Nephron progenitor cell (in vitro differentiated cells): ENCODE results near the gene CRAMP1.

ENCODE experiments used
- DNase-seq: peaks from one replicate; pipeline ENCODE4 v3.0.0; 2021
- H3K27ac Mint-ChIP-seq: 2 replicates; pipeline ENCODE4 v1.8.0; 2021; ENCODE audit warnings: mild to moderate bottlenecking, moderate library complexity, mixed read lengths
- H3K27me3 Mint-ChIP-seq: 2 replicates; pipeline ENCODE4 v1.8.0; 2021; ENCODE audit warnings: mild to moderate bottlenecking, low read depth, mixed read lengths; ENCODE audit not compliant: poor library complexity
- H3K36me3 Mint-ChIP-seq: 2 replicates; pipeline ENCODE4 v1.8.0; 2021; ENCODE audit warnings: low read depth, mixed read lengths
- H3K4me1 Mint-ChIP-seq: 2 replicates; pipeline ENCODE4 v1.8.0; 2021; ENCODE audit warnings: mixed read lengths
- H3K4me3 Mint-ChIP-seq: 2 replicates; pipeline ENCODE4 v1.8.0; 2021; ENCODE audit warnings: mild to moderate bottlenecking, moderate library complexity, mixed read lengths
- H3K9me3 Mint-ChIP-seq: 2 replicates; pipeline ENCODE4 v1.8.0; 2021; ENCODE audit warnings: mild to moderate bottlenecking, moderate library complexity, mixed read lengths
- CTCF ChIP-seq: fragments of 200-600 bp; sonication (generic); IDR thresholded peaks from 2 replicates; pipeline ENCODE4 v1.5.0; 2021; ENCODE audit warnings: antibody characterized with exemption

The CRAMP1 gene

GRCh38 chr16:1613211-1613622 is 1.1 kb downstream of the CRAMP1 start:
- peak; percentile 20 for DNase-seq
- TF ChIP-seq CTCF = no peak
- H3K4me3 Mint-ChIP-seq = peak overlapping the region; percentile 93
- peaks cover 4% of the 10 kb centered on the region for H3K9me3 Mint-ChIP-seq
- H3K36me3 Mint-ChIP-seq = peaks cover 13% of the 10 kb centered on the region
- no peak overlapping the region for H3K27ac Mint-ChIP-seq
- peaks cover 16% of the 10 kb centered on the region for H3K27me3 Mint-ChIP-seq
- peaks cover 43% of the 10 kb centered on the region for H3K4me1 Mint-ChIP-seq

- Mint-ChIP-seq H3K27ac (no peak overlapping the region), H3K36me3 (peaks cover 17% of the 10 kb centered on the region), H3K27me3 (peaks cover 16% of the 10 kb centered on the region), H3K9me3 (peaks cover 4% of the 10 kb centered on the region), H3K4me3 (peak overlapping the region; percentile 93), H3K4me1 (peaks cover 42% of the 10 kb centered on the region)
- peak; percentile 44 for DNase-seq
- TF ChIP-seq CTCF = no peak
These were observed 1.7 kb downstream of the CRAMP1 start for GRCh38 chr16:1613728-1614455.

- DNase-seq = peak; percentile 65
- Mint-ChIP-seq H3K4me1 (peaks cover 36% of the 10 kb centered on the region), H3K9me3 (peaks cover 4% of the 10 kb centered on the region), H3K27ac (no peak overlapping the region), H3K4me3 (peak overlapping the region; percentile 87), H3K27me3 (peaks cover 16% of the 10 kb centered on the region), H3K36me3 (peaks cover 19% of the 10 kb centered on the region)
- TF ChIP-seq CTCF = no peak
These were observed 2.4 kb downstream of the CRAMP1 start for GRCh38 chr16:1614456-1615102.

GRCh38 chr16:1615761-1616160 is 3.6 kb downstream of the CRAMP1 start:
- no peak for DNase-seq
- H3K9me3 Mint-ChIP-seq = peaks cover 4% of the 10 kb centered on the region
- peaks cover 20% of the 10 kb centered on the region for H3K36me3 Mint-ChIP-seq
- peaks cover 32% of the 10 kb centered on the region for H3K4me1 Mint-ChIP-seq
- H3K27me3 Mint-ChIP-seq = peaks cover 16% of the 10 kb centered on the region
- H3K27ac Mint-ChIP-seq = no peak overlapping the region
- no peak for TF ChIP-seq CTCF
- peak overlapping the region; percentile 87 for H3K4me3 Mint-ChIP-seq

GRCh38 chr16:1619976-1620375 is 7.8 kb downstream of the CRAMP1 start:
- TF ChIP-seq CTCF = no peak
- no peaks in the 10 kb centered on the region for H3K9me3 Mint-ChIP-seq
- DNase-seq = no peak
- H3K4me1 Mint-ChIP-seq = peaks cover 16% of the 10 kb centered on the region
- H3K4me3 Mint-ChIP-seq = no peak overlapping the region
- peaks cover 31% of the 10 kb centered on the region for H3K36me3 Mint-ChIP-seq
- peak overlapping the region; percentile 32 for H3K27ac Mint-ChIP-seq
- peaks cover 12% of the 10 kb centered on the region for H3K27me3 Mint-ChIP-seq
